Mesendoderm (in vitro differentiated cells): Measurements from ENCODE around the gene FAM89A.
"Not testable (repeated sequence)": the region's sequence is repeated elsewhere in the genome, so short reads cannot be mapped to it uniquely, and the experiment has no call there.

Experiments used
- DNase-seq: peaks from one replicate; pipeline ENCODE4 v3.0.0; 2013
- H2AK5ac ChIP-seq: 2 replicates; pipeline ENCODE4 v1.6.1; 2013; ENCODE audit warnings: low read length, inconsistent platforms
- H2BK120ac ChIP-seq: 2 replicates; pipeline ENCODE4 v1.6.1; 2013; ENCODE audit warnings: low read depth, mild to moderate bottlenecking, low read length, moderate library complexity, mixed read lengths
- H2BK15ac ChIP-seq: replicated peaks from 2 replicates; pipeline ENCODE4 v1.6.1; 2013; ENCODE audit warnings: low read depth, mild to moderate bottlenecking, moderate library complexity
- H2BK5ac ChIP-seq: 2 replicates; pipeline ENCODE4 v1.6.1; 2013; ENCODE audit warnings: low read length, inconsistent platforms
- H3K18ac ChIP-seq: 2 replicates; pipeline ENCODE4 v1.6.1; 2013; ENCODE audit warnings: mild to moderate bottlenecking, low read length, mixed read lengths
- H3K23ac ChIP-seq: one replicate; pipeline ENCODE4 v1.6.1; 2013; ENCODE audit warnings: low read length
- H3K27ac ChIP-seq: 2 replicates; pipeline ENCODE4 v1.5.1; 2013; ENCODE audit warnings: low read depth, mild to moderate bottlenecking, inconsistent platforms, low read length, moderate library complexity
- H3K27me3 ChIP-seq: 2 replicates; pipeline ENCODE4 v1.6.1; 2013; ENCODE audit warnings: low read length, control low read depth, mild to moderate bottlenecking, inconsistent platforms; ENCODE audit not compliant: insufficient read depth, poor library complexity
- H3K36me3 ChIP-seq: 2 replicates; pipeline ENCODE4 v1.6.1; 2013; ENCODE audit warnings: low read length, inconsistent platforms; ENCODE audit not compliant: control insufficient read depth, insufficient read depth
- H3K4ac ChIP-seq: one replicate; pipeline ENCODE4 v1.6.1; 2013; ENCODE audit warnings: low read depth, mild to moderate bottlenecking, low read length, moderate library complexity
- H3K4me1 ChIP-seq: 2 replicates; pipeline ENCODE4 v1.6.1; 2013; ENCODE audit warnings: low read depth, low read length, inconsistent platforms; ENCODE audit not compliant: control insufficient read depth
- H3K4me2 ChIP-seq: 2 replicates; pipeline ENCODE4 v1.6.1; 2013; ENCODE audit warnings: low read length
- H3K4me3 ChIP-seq: 2 replicates; pipeline ENCODE4 v1.5.1; 2013; ENCODE audit warnings: mild to moderate bottlenecking, low read length
- H3K56ac ChIP-seq: one replicate; pipeline ENCODE4 v1.6.1; 2013; ENCODE audit warnings: low read length
- H3K79me1 ChIP-seq: 2 replicates; pipeline ENCODE4 v1.6.1; 2013; ENCODE audit warnings: low read length, inconsistent platforms
- H3K79me2 ChIP-seq: 2 replicates; pipeline ENCODE4 v1.6.1; 2013; ENCODE audit warnings: mild to moderate bottlenecking, low read length; ENCODE audit not compliant: control insufficient read depth, insufficient read depth
- H3K9ac ChIP-seq: 2 replicates; pipeline ENCODE4 v1.6.1; 2013; ENCODE audit warnings: low read length, inconsistent platforms
- H4K5ac ChIP-seq: one replicate; pipeline ENCODE4 v1.6.1; 2013; ENCODE audit warnings: low read length
- H4K8ac ChIP-seq: one replicate; pipeline ENCODE4 v1.6.1; 2013; ENCODE audit warnings: low read depth, mild to moderate bottlenecking, control low read depth, low read length, moderate library complexity
- WGBS: extraction: QIAGEN DNeasy Blood & Tissue Kit; methylation state at CpG from one replicate; pipeline ENCODE4 v1.1.7; 2013; ENCODE audit warnings: low lambda C conversion rate, missing lambda C conversion rate; ENCODE audit not compliant: insufficient coverage; ENCODE audit errors: extremely low coverage; 5-methylcytosine and 5-hydroxymethylcytosine counted together

Gene FAM89A

DNA sequence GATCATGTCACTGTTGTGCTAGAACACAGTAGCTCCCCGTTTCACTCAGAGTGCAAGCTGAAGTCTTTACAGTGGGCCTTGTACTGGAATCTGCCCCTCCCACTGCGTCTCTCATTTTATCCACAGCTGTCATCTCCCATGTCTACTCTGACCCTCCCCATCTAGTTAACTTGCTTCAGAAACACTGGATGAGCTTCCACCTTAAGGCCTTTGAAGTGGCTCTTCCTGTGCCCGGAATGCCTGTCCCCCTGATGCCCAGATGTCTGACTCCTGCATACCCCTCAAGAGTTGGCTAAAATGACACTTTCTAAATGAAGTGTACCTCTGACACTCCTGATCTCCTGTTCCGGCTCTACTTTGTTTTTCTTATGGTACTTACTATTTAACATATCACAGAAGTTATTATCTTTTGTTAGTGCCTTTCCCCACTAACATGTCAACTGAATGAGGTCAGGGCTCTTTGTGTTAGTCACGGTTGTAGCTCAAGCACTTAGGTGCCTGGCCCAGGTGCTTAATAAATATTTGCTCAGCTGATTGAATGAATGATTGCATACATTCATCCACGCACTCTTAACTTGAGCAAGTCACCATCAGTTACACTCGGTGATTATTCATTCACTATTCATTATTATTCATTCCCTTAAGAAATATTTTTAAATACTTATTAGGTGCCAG, 47.8 kb downstream of the FAM89A start:
- Histone ChIP-seq H3K4me3 (no peak overlapping the region), H3K27ac (no peak overlapping the region), H3K4me1 (no peaks in the 10 kb centered on the region), H2BK120ac (no peak overlapping the region), H4K8ac (no peak overlapping the region), H3K18ac (no peak overlapping the region), H3K23ac (no peak overlapping the region), H2BK15ac (no peak overlapping the region), H3K79me2 (no peaks in the 10 kb centered on the region), H3K36me3 (no peaks in the 10 kb centered on the region), H2AK5ac (no peak overlapping the region), H3K79me1 (no peaks in the 10 kb centered on the region), H3K56ac (no peak overlapping the region), H3K4me2 (no peak overlapping the region), H3K27me3 (no peaks in the 10 kb centered on the region), H2BK5ac (no peak overlapping the region), H4K5ac (no peak overlapping the region), H3K9ac (no peak overlapping the region), H3K4ac (no peak overlapping the region)
- no peak for DNase-seq
- WGBS = 100% methylated on average over 1 of the region's 7 CpGs

DNA sequence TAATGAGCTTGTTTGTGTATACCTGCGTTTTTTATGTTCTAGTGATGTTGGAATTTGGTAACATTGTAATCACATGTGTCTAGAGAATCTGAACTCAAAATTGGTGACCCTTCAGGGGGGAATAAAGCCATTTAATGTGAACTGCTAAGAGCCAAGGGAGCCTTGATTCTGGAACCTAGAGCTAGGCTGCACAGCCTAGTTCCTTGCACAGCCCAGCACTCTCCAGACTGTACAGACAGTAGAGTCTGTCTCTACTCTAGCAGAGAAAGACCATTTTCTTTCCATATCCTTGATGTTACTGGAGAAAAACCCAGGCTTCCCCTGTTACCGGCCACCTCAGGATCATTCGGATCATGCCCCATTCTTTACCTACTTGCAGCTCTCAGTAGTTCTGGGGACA, 52.6 kb downstream of the FAM89A start:
- Histone ChIP-seq H3K56ac (no peak overlapping the region), H4K8ac (no peak overlapping the region), H2BK15ac (no peak overlapping the region), H2BK120ac (no peak overlapping the region), H3K79me2 (no peaks in the 10 kb centered on the region), H3K23ac (no peak overlapping the region), H3K4me3 (no peak overlapping the region), H3K4me1 (peaks cover 3% of the 10 kb centered on the region), H2AK5ac (no peak overlapping the region), H2BK5ac (no peak overlapping the region), H3K9ac (no peak overlapping the region), H3K36me3 (no peaks in the 10 kb centered on the region), H3K79me1 (no peaks in the 10 kb centered on the region), H3K27ac (no peak overlapping the region), H3K4me2 (no peak overlapping the region), H3K18ac (no peak overlapping the region), H3K27me3 (no peaks in the 10 kb centered on the region), H4K5ac (no peak overlapping the region), H3K4ac (no peak overlapping the region)
- WGBS = no CpG with 5 or more reads among the region's 3 CpGs
- DNase-seq = no peak

- Histone ChIP-seq H3K27ac (no peak overlapping the region), H3K9ac (no peak overlapping the region), H3K4me1 (peaks cover 3% of the 10 kb centered on the region), H3K27me3 (no peaks in the 10 kb centered on the region), H3K56ac (no peak overlapping the region), H3K36me3 (no peaks in the 10 kb centered on the region), H3K79me2 (no peaks in the 10 kb centered on the region), H3K4me2 (no peak overlapping the region), H2AK5ac (no peak overlapping the region), H3K18ac (no peak overlapping the region), H3K4me3 (no peak overlapping the region), H2BK5ac (no peak overlapping the region), H3K23ac (no peak overlapping the region), H3K79me1 (no peaks in the 10 kb centered on the region), H2BK120ac (no peak overlapping the region), H4K8ac (no peak overlapping the region), H4K5ac (no peak overlapping the region), H3K4ac (no peak overlapping the region), H2BK15ac (no peak overlapping the region)
- no peak for DNase-seq
- no CpG with 5 or more reads among the region's 7 CpGs for WGBS
These were observed 53.1 kb downstream of the FAM89A start for GRCh38 chr1:230986976-230987375.

GRCh38 chr1:230985711-230986110, 54.3 kb downstream of the FAM89A start:
- Histone ChIP-seq H3K4ac (no peak overlapping the region), H2BK5ac (no peak overlapping the region), H3K27ac (no peak overlapping the region), H3K23ac (no peak overlapping the region), H3K18ac (no peak overlapping the region), H3K79me1 (no peaks in the 10 kb centered on the region), H4K8ac (peak overlapping the region; percentile 86), H3K79me2 (no peaks in the 10 kb centered on the region), H3K27me3 (no peaks in the 10 kb centered on the region), H2BK15ac (no peak overlapping the region), H3K4me2 (no peak overlapping the region), H4K5ac (no peak overlapping the region), H2BK120ac (no peak overlapping the region), H3K56ac (no peak overlapping the region), H3K9ac (no peak overlapping the region), H2AK5ac (no peak overlapping the region), H3K4me1 (peaks cover 3% of the 10 kb centered on the region), H3K4me3 (no peak overlapping the region), H3K36me3 (no peaks in the 10 kb centered on the region)
- DNase-seq = no peak
- no CpG with 5 or more reads among the region's 6 CpGs for WGBS

- H3K27ac ChIP-seq = peak overlapping the region; percentile 38
- not testable (repeated sequence) for H2BK15ac ChIP-seq, H2BK5ac ChIP-seq, H3K4me1 ChIP-seq, H3K56ac ChIP-seq, H3K18ac ChIP-seq, H2BK120ac ChIP-seq, H3K4ac ChIP-seq, H3K23ac ChIP-seq, H4K5ac ChIP-seq, H2AK5ac ChIP-seq, H3K9ac ChIP-seq, H3K27me3 ChIP-seq, H3K79me1 ChIP-seq, H3K36me3 ChIP-seq, H3K79me2 ChIP-seq, H3K4me3 ChIP-seq
- WGBS = no CpG with 5 or more reads among the region's 10 CpGs
- peak overlapping the region; percentile 1 for H3K4me2 ChIP-seq
- peak; percentile 81 for DNase-seq
- H4K8ac ChIP-seq = peak overlapping the region; percentile 86
These were observed 55.2 kb downstream of the FAM89A start for GRCh38 chr1:230984622-230985515.
